Calu3 (cell line): ENCODE data around the gene GALNT14. TPM values are rescaled to one million over a fixed set of nuclear protein-coding genes. Genes with fewer than 3 reads are reported as not detected.

Experiments used
- BruUV-seq: library from RNA; stranded (reverse); fragments of 400-500 nt; replicated peaks from 2 replicates; lab custom pipeline; 2021; lab: Mats Ljungman, UMichigan
- CTCF ChIA-PET: fragments of 300-600 bp; sonication (Branson Sonifier 250); formaldehyde crosslinking; loops from one replicate; lab custom pipeline; 2022; ENCODE audit warnings: antibody characterized with exemption; lab: Charles Lee
- DNase-seq: peaks from one replicate; pipeline ENCODE4 v3.0.0; 2022
- H3K27ac Mint-ChIP-seq: one replicate; pipeline ENCODE4 v1.8.0; 2022; ENCODE audit warnings: mixed read lengths; ENCODE audit not compliant: unreplicated experiment
- H3K27me3 Mint-ChIP-seq: one replicate; pipeline ENCODE4 v1.8.0; 2022; ENCODE audit warnings: mixed read lengths; ENCODE audit not compliant: unreplicated experiment
- H3K36me3 Mint-ChIP-seq: one replicate; pipeline ENCODE4 v1.8.0; 2022; ENCODE audit warnings: mild to moderate bottlenecking, moderate library complexity, mixed read lengths; ENCODE audit not compliant: insufficient read depth, unreplicated experiment
- H3K4me1 Mint-ChIP-seq: one replicate; pipeline ENCODE4 v1.8.0; 2022; ENCODE audit warnings: mild to moderate bottlenecking, low read depth, mixed read lengths; ENCODE audit not compliant: unreplicated experiment
- H3K4me3 Mint-ChIP-seq: one replicate; pipeline ENCODE4 v1.8.0; 2022; ENCODE audit warnings: mild to moderate bottlenecking, low read depth, moderate library complexity, mixed read lengths; ENCODE audit not compliant: unreplicated experiment
- H3K9me3 Mint-ChIP-seq: one replicate; pipeline ENCODE4 v1.8.0; 2022; ENCODE audit warnings: low read depth, mixed read lengths; ENCODE audit not compliant: unreplicated experiment
- CTCF ChIP-seq: fragments of 200-600 bp; IDR thresholded peaks from one replicate; pipeline ENCODE4 v1.8.0; 2022; ENCODE audit warnings: antibody characterized with exemption; ENCODE audit not compliant: unreplicated experiment
- intact Hi-C: fragments of 100-400 bp; cut with micrococcal nuclease; formaldehyde crosslinking; loops from one replicate; pipeline ENCODE4 v1.10.0; 2022; ENCODE audit not compliant: unreplicated experiment
- total RNA-seq: library from RNA; stranded (reverse); gene quantifications from 2 replicates; pipeline ENCODE4 v1.2.3, GENCODE V29; 2022

The GALNT14 gene
- total RNA-seq, 1 experiment from 2014 or later: 61.9 TPM

GRCh38 chr2:31097962-31098613 lies 40.2 kb downstream of the GALNT14 start:
- H3K27ac Mint-ChIP-seq: no peak overlapping the region
- CTCF ChIA-PET: no interaction called here
- intact Hi-C loops: no loop called here
- DNase-seq: no peak
- no peak overlapping the region for H3K4me3 Mint-ChIP-seq
- TF ChIP-seq CTCF: no peak
- no peaks in the 10 kb centered on the region for H3K27me3 Mint-ChIP-seq
- peaks cover 22% of the 10 kb centered on the region for H3K4me1 Mint-ChIP-seq
- no peaks in the 10 kb centered on the region for H3K36me3 Mint-ChIP-seq
- no TSS peak for BruUV-seq
- no peaks in the 10 kb centered on the region for H3K9me3 Mint-ChIP-seq

GRCh38 chr2:31090188-31090587 lies 48.1 kb downstream of the GALNT14 start:
- no peaks in the 10 kb centered on the region for H3K27me3 Mint-ChIP-seq
- no TSS peak for BruUV-seq
- CTCF ChIA-PET: interaction anchor here (1.0 to 1.5 kb wide), 2 partner anchors 14 to 48 kb away, joined by 3 to 6 read pairs; partner anchors contain the start of gene GALNT14

GRCh38 chr2:31089645-31090044 lies 48.6 kb downstream of the GALNT14 start:
- no peak for TF ChIP-seq CTCF
- DNase-seq: no peak
- Mint-ChIP-seq H3K4me1 (peaks cover 19% of the 10 kb centered on the region), H3K27me3 (no peaks in the 10 kb centered on the region), H3K4me3 (no peak overlapping the region), H3K9me3 (no peaks in the 10 kb centered on the region), H3K27ac (no peak overlapping the region), H3K36me3 (peaks cover 5% of the 10 kb centered on the region)
- intact Hi-C loops: no loop called here
- CTCF ChIA-PET: interaction anchor here (0.6 to 1.5 kb wide), 4 partner anchors 14 to 703 kb away, joined by 3 to 6 read pairs (median 4); partner anchors contain the start of gene GALNT14
- BruUV-seq: no TSS peak

More at GRCh38 chr2:31090188-31090587, 48.1 kb downstream of the GALNT14 start:
- Mint-ChIP-seq H3K9me3 (no peaks in the 10 kb centered on the region), H3K4me3 (no peak overlapping the region), H3K27ac (no peak overlapping the region), H3K4me1 (peaks cover 23% of the 10 kb centered on the region), H3K36me3 (peaks cover 5% of the 10 kb centered on the region)
- DNase-seq: no peak
- intact Hi-C loops: no loop called here
- no peak for TF ChIP-seq CTCF

GRCh38 chr2:31088504-31089195 lies 49.6 kb downstream of the GALNT14 start:
- DNase-seq: no peak
- Mint-ChIP-seq H3K36me3 (peaks cover 5% of the 10 kb centered on the region), H3K4me1 (peaks cover 19% of the 10 kb centered on the region), H3K9me3 (no peaks in the 10 kb centered on the region), H3K27me3 (no peaks in the 10 kb centered on the region), H3K27ac (no peak overlapping the region), H3K4me3 (no peak overlapping the region)
- TF ChIP-seq CTCF: no peak
- intact Hi-C loops: no loop called here
- CTCF ChIA-PET: interaction anchor here (1.5 kb wide), 1 partner anchor 13 kb away, joined by 3 read pairs; no protein-coding TSS in a partner anchor
- BruUV-seq: no TSS peak
